Measurements from ENCODE around the gene SUCLG1. TPM values are rescaled to one million over a fixed set of nuclear protein-coding genes. Genes with fewer than 3 reads are reported as not detected.

The SUCLG1 gene
- total and polyA plus RNA-seq, 10 of the 15 experiments (the other 5 are each of a cell fraction or from before 2014, with no cell fraction given): 75.4 to 197 (median 93.6) TPM

DNA sequence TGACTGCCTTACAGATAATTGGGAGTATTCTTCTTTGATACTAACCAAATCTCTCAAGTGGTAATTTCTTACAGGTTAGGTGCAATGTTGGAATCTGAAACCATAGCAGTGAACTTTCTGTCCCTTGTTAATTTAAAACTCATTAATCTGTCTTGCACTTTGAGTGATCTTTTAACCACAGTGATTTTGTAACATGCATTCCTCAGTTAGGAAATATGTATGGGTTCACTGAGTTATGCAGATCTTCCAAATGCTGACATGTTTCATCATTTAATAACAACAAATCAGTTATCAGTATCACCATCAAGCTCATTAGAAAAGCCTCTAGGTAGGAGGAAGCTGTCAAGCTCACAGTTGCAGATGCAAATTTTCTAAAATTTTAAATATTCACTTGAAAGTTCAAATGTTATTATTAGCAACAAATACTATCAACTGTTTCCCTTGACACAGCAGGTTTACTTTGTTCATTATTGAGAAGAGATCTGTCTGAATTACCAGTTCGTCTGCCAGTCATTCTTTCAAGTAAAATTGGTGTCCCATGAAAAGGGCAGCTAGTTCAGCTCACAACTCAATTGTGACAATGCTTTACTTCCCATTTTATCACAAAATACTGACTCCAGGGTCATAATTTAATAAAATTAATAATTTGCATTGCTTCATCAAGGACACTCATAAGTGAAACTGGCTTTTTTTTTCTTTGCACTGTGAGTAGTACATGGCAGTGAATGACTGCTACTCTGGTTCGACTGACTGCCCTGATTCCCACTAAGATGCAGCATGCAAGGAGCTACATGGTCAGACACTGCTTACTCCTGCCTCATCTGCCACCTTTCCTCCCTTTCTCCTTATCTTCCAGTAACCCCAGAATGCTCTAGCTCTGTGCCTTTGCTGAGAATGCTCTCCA, 31.6 kb downstream of the SUCLG1 start:
- Histone ChIP-seq H3K27me3 (replicated peaks in 1 of 2; ENCODE audit: control insufficient read depth in 2 of 2, insufficient read depth in 2 of 2, low read length in 1 of 2) (no peaks in the 10 kb centered on the region), H3K27ac (ENCODE audit: control insufficient read depth, insufficient read depth) (no peak overlapping the region), H2AFZ (ENCODE audit: control insufficient read depth, low read depth, low read length) (no peak overlapping the region), H3K36me3 (ENCODE audit: control insufficient read depth in 2 of 2, insufficient read depth in 2 of 2, low read length in 1 of 2) (peaks cover 8 to 32% of the 10 kb centered on the region in 2 experiments), H3K4me3 (no peak overlapping the region), H3K4me2 (ENCODE audit: control insufficient read depth, insufficient read depth) (no peak overlapping the region), H3K9me3 (replicated peaks; ENCODE audit: control insufficient read depth, insufficient read depth, low read length) (no peaks in the 10 kb centered on the region), H3K79me2 (ENCODE audit: control insufficient read depth, insufficient read depth, low read length) (no peaks in the 10 kb centered on the region), H3K9ac (ENCODE audit: control insufficient read depth, insufficient read depth, low read length) (no peak overlapping the region), H3K4me1 (ENCODE audit: control insufficient read depth, insufficient read depth, low read length) (no peaks in the 10 kb centered on the region), H4K20me1 (ENCODE audit: control insufficient read depth, insufficient read depth) (no peaks in the 10 kb centered on the region)
- FAIRE-seq (no peak), ATAC-seq (peak; percentile 36; the same call in 2 of the 3 replicates), DNase-seq (ENCODE audit: low read depth, low spot score) (no peak)
- no TSS peak for BruUV-seq (replicated peaks)
- WGBS (ENCODE audit: insufficient coverage, insufficient replicate concordance, low lambda C conversion rate, missing lambda C conversion rate): 50% methylated on average over 2 of the region's 2 CpGs
- SMC1A ChIA-PET (ENCODE audit: uncharacterized antibody, unreplicated experiment): interaction anchor here (0.6 to 1.2 kb wide), 2 partner anchors 36 to 47 kb away, joined by 3 to 4 read pairs; no protein-coding TSS in a partner anchor
- CTCF ChIA-PET: interaction anchor here (0.7 to 1.0 kb wide), 2 partner anchors 31 to 1855 kb away, joined by 3 to 9 read pairs; partner anchors contain the start of gene SUCLG1
- in situ Hi-C loops (cut with MboI): no loop called here
- RAD21 ChIA-PET (ENCODE audit: unreplicated experiment): no interaction called here
- POLR2A ChIA-PET: no interaction called here
- intact Hi-C loops (cut with micrococcal nuclease; ENCODE audit: unreplicated experiment): no loop called here
- TF ChIP-seq NBN (IDR thresholded peaks at IDR 0.05) (no peak), FOXK2 (IDR thresholded peaks at IDR 0.05) (no peak), ESRRA (IDR thresholded peaks at IDR 0.05; ENCODE audit: low read length) (no peak), SUZ12 (IDR thresholded peaks at IDR 0.05; ENCODE audit: unreplicated experiment) (no peak), MTA2 (IDR thresholded peaks at IDR 0.05; ENCODE audit: low read depth) (0 out of 2 replicates have a peak, but pooled peaks have one; percentile 28)

GRCh38 chr2:84425310-84425709, 33.8 kb downstream of the SUCLG1 start:
- no peak overlapping the region for H2AFZ ChIP-seq (ENCODE audit: control insufficient read depth, low read depth, low read length)
- BruUV-seq (replicated peaks): no TSS peak
- 35% methylated on average over 3 of the region's 3 CpGs for WGBS (ENCODE audit: insufficient coverage, insufficient replicate concordance, low lambda C conversion rate, missing lambda C conversion rate)
- no peaks in the 10 kb centered on the region for H3K79me2 ChIP-seq (ENCODE audit: control insufficient read depth, insufficient read depth, low read length)
- POLR2A ChIA-PET: no interaction called here
- CTCF ChIA-PET: interaction anchor here (1.1 to 1.7 kb wide), 3 partner anchors 9 to 109 kb away, joined by 3 to 5 read pairs (median 3); no protein-coding TSS in a partner anchor
- no peaks in the 10 kb centered on the region for H3K27me3 ChIP-seq (replicated peaks in 1 of 2; ENCODE audit: control insufficient read depth in 2 of 2, insufficient read depth in 2 of 2, low read length in 1 of 2)
- no peaks in the 10 kb centered on the region for H3K9me3 ChIP-seq (replicated peaks; ENCODE audit: control insufficient read depth, insufficient read depth, low read length)
- in situ Hi-C loops (cut with MboI): no loop called here
- peaks cover 5 to 20% of the 10 kb centered on the region in 2 experiments for H3K36me3 ChIP-seq (ENCODE audit: control insufficient read depth in 2 of 2, insufficient read depth in 2 of 2, low read length in 1 of 2)
- H3K4me3 ChIP-seq: no peak overlapping the region
- RAD21 ChIA-PET (ENCODE audit: unreplicated experiment): no interaction called here
- no peaks in the 10 kb centered on the region for H3K4me1 ChIP-seq (ENCODE audit: control insufficient read depth, insufficient read depth, low read length)
- H3K9ac ChIP-seq (ENCODE audit: control insufficient read depth, insufficient read depth, low read length): no peak overlapping the region
- DNase-seq (ENCODE audit: low read depth, low spot score) (no peak), ATAC-seq (no peak), FAIRE-seq (no peak)
- H4K20me1 ChIP-seq (ENCODE audit: control insufficient read depth, insufficient read depth): no peaks in the 10 kb centered on the region
- SMC1A ChIA-PET (ENCODE audit: uncharacterized antibody, unreplicated experiment): interaction anchor here (0.6 kb wide), 1 partner anchor 617 kb away, joined by 3 read pairs; no protein-coding TSS in a partner anchor
- intact Hi-C loops (cut with micrococcal nuclease; ENCODE audit: unreplicated experiment): no loop called here
- no peak overlapping the region for H3K27ac ChIP-seq (ENCODE audit: control insufficient read depth, insufficient read depth)
- no peak overlapping the region for H3K4me2 ChIP-seq (ENCODE audit: control insufficient read depth, insufficient read depth)
- TF ChIP-seq CHD2 (IDR thresholded peaks at IDR 0.05; ENCODE audit: borderline replicate concordance, low read depth, low read length) (no peak), YY1 (IDR thresholded peaks at IDR 0.05; ENCODE audit: low read depth, low read length) (no peak), MEF2A (IDR thresholded peaks at IDR 0.05; ENCODE audit: insufficient read depth, low read depth, low read length) (no peak), SMAD1 (IDR thresholded peaks at IDR 0.05; ENCODE audit: low read depth, partially characterized antibody) (no peak), STAT3 (IDR thresholded peaks at IDR 0.05; ENCODE audit: low read depth, low read length) (no peak), RAD51 (IDR thresholded peaks at IDR 0.05) (no peak), MYC (IDR thresholded peaks at IDR 0.05; ENCODE audit: insufficient read depth, insufficient read length, insufficient replicate concordance, low read length, severe bottlenecking) (no peak), DPF2 (IDR thresholded peaks at IDR 0.05) (no peak)
- TF ChIP-seq, protein P1, sequence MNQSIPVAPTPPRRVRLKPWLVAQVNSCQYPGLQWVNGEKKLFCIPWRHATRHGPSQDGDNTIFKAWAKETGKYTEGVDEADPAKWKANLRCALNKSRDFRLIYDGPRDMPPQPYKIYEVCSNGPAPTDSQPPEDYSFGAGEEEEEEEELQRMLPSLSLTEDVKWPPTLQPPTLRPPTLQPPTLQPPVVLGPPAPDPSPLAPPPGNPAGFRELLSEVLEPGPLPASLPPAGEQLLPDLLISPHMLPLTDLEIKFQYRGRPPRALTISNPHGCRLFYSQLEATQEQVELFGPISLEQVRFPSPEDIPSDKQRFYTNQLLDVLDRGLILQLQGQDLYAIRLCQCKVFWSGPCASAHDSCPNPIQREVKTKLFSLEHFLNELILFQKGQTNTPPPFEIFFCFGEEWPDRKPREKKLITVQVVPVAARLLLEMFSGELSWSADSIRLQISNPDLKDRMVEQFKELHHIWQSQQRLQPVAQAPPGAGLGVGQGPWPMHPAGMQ (IDR thresholded peaks at IDR 0.05; ENCODE audit: borderline replicate concordance): no peak

Measured in GM12878 (cell line).